A549 (cell line): Measurements from ENCODE around the gene NUP210. TPM values are rescaled to one million over a fixed set of nuclear protein-coding genes. Genes with fewer than 3 reads are reported as not detected.

Source experiments
- ATAC-seq, 2 experiments: fragments of 200-7000 bp in 1 of 2; fragments of >200 bp in 1 of 2; cut with Nextera tagmentation in 1 of 2; cut with Tn5 transposase in 1 of 2; 3 replicates each; pipeline versions ENCODE4 v1.8.0 to v1.9.1; 2018 to 2020; ENCODE audit warnings: mild to moderate bottlenecking in 1 of 2, moderate library complexity in 1 of 2
- CTCF ChIA-PET: fragments of 300-600 bp; sonication (Branson Sonifier 250); formaldehyde crosslinking; extraction: SDS; loops from one replicate; lab custom pipeline; 2021; ENCODE audit warnings: antibody characterized with exemption, inconsistent platforms; lab: Yijun Ruan, JAX
- POLR2A ChIA-PET: fragments of 350-600 bp; formaldehyde crosslinking; extraction: SDS; loops from one replicate; lab custom pipeline; 2021; ENCODE audit warnings: antibody characterized with exemption, inconsistent platforms; lab: Yijun Ruan, JAX
- DNase-seq, 2 experiments: peaks; one replicate each; pipeline versions ENCODE4 v3.0.0 to v3.0.0-alpha.2; 2011 to 2016; ENCODE audit warnings: low read depth in 1 of 2, low spot score in 1 of 2
- FAIRE-seq: peaks from 2 replicates; lab custom pipeline; 2011; peaks lifted over from hg19 to GRCh38; lab: Jason Lieb, UNC
- H3K27ac ChIP-seq, 2 experiments: fragments of >200 bp; sonication (Bioruptor Twin); formaldehyde crosslinking; 3 replicates each; pipeline ENCODE4 v1.5.1; 2016 to 2017
- H3K4me1 ChIP-seq: fragments of >200 bp; sonication (Bioruptor Twin); formaldehyde crosslinking; 3 replicates; pipeline ENCODE4 v1.6.1; 2016
- H3K4me2 ChIP-seq: fragments of >200 bp; sonication (Bioruptor Twin); formaldehyde crosslinking; 3 replicates; pipeline ENCODE4 v1.6.1; 2016
- H3K4me3 ChIP-seq: fragments of >200 bp; sonication (Bioruptor Twin); formaldehyde crosslinking; 3 replicates; pipeline ENCODE4 v1.5.1; 2016
- H3K9me3 ChIP-seq: fragments of >200 bp; sonication (Bioruptor Twin); formaldehyde crosslinking; 3 replicates; pipeline ENCODE4 v1.6.1; 2016
- CBX8 ChIP-seq: fragments of 200-600 bp; sonication (generic); IDR thresholded peaks from 2 replicates; pipeline ENCODE4 v1.6.1; 2016
- CEBPB ChIP-seq, 2 experiments: fragments of >200 bp in 1 of 2; sonication (Bioruptor Twin) in 1 of 2; formaldehyde crosslinking in 1 of 2; IDR thresholded peaks; 2 replicates each; pipeline ENCODE4 v1.6.1; 2012 to 2016
- CHD2 ChIP-seq: fragments of 150-350 bp; IDR thresholded peaks from 2 replicates; pipeline ENCODE4 v1.6.1; 2014; ENCODE audit warnings: low read length; ENCODE audit not compliant: partially characterized antibody
- ESRRA ChIP-seq: fragments of 150-350 bp; IDR thresholded peaks from 2 replicates; pipeline ENCODE4 v1.6.1; 2014; ENCODE audit warnings: mild to moderate bottlenecking, low read length, borderline replicate concordance
- FOSL2 ChIP-seq, 2 experiments: fragments of 450-650 bp in 1 of 2; fragments of >200 bp in 1 of 2; sonication (Bioruptor Twin) in 1 of 2; formaldehyde crosslinking; IDR thresholded peaks; 2 replicates each; pipeline versions ENCODE4 v1.5.0 to v1.6.1; 2016 to 2020; ENCODE audit warnings: mild to moderate bottlenecking in 1 of 2, moderate library complexity in 1 of 2
- GATA3 ChIP-seq: IDR thresholded peaks from 2 replicates; pipeline ENCODE4 v1.6.1; 2012; ENCODE audit warnings: borderline replicate concordance
- HEYL ChIP-seq: fragments of 250-450 bp; sonication (Bioruptor Pico); IDR thresholded peaks from 2 replicates; pipeline ENCODE4 v1.8.0; 2021; ENCODE audit warnings: mild to moderate bottlenecking, moderate library complexity
- MAFK ChIP-seq: fragments of 450-650 bp; IDR thresholded peaks from 2 replicates; pipeline ENCODE4 v1.6.1; 2014; ENCODE audit not compliant: partially characterized antibody
- MAZ ChIP-seq: fragments of 150-350 bp; IDR thresholded peaks from 2 replicates; pipeline ENCODE4 v1.6.1; 2014; ENCODE audit warnings: antibody characterized with exemption, low read depth, low read length, borderline replicate concordance
- MYC ChIP-seq: IDR thresholded peaks from 2 replicates; pipeline ENCODE4 v1.6.1; 2012; ENCODE audit warnings: mild to moderate bottlenecking, inconsistent platforms, low read length, improper control_type of control experiment, borderline replicate concordance
- NR3C1 ChIP-seq: fragments of >200 bp; sonication (Bioruptor Twin); formaldehyde crosslinking; IDR thresholded peaks from 3 replicates; pipeline ENCODE4 v1.6.1; 2017
- POLR2AphosphoS2 ChIP-seq: conservative IDR thresholded peaks from 2 replicates; pipeline ENCODE4 v1.6.1; 2012; ENCODE audit warnings: low read length, improper control_type of control experiment, inconsistent platforms
- RAD21 ChIP-seq, 2 experiments: fragments of >200 bp in 1 of 2; sonication (Bioruptor Twin) in 1 of 2; formaldehyde crosslinking in 1 of 2; IDR thresholded peaks in 1 of 2; conservative IDR thresholded peaks in 1 of 2; 2 replicates in 1 of 2; 3 replicates in 1 of 2; pipeline ENCODE4 v1.6.1; 2012 to 2018; ENCODE audit warnings: inconsistent platforms in 1 of 2
- RCOR1 ChIP-seq: fragments of 150-350 bp; IDR thresholded peaks from 2 replicates; pipeline ENCODE4 v1.6.1; 2014; ENCODE audit warnings: antibody characterized with exemption, low read length, low read depth
- RNF2 ChIP-seq: fragments of 200-600 bp; sonication (generic); IDR thresholded peaks from 2 replicates; pipeline ENCODE4 v1.6.1; 2016; ENCODE audit warnings: low read depth, mild to moderate bottlenecking, antibody characterized with exemption, moderate library complexity, borderline replicate concordance
- SMC3 ChIP-seq: fragments of >200 bp; sonication (Bioruptor Twin); formaldehyde crosslinking; IDR thresholded peaks from 3 replicates; pipeline ENCODE4 v1.6.1; 2018; ENCODE audit warnings: inconsistent platforms
- TFCP2L1 ChIP-seq: fragments of 250-450 bp; sonication (Bioruptor Pico); IDR thresholded peaks from 2 replicates; pipeline ENCODE4 v1.5.0; 2021; ENCODE audit warnings: mild to moderate bottlenecking
- ZC3H11A ChIP-seq: fragments of 450-650 bp; IDR thresholded peaks from 2 replicates; pipeline ENCODE4 v1.6.1; 2014; ENCODE audit warnings: antibody characterized with exemption, mild to moderate bottlenecking
- ZFP36 ChIP-seq: fragments of 450-650 bp; IDR thresholded peaks from 2 replicates; pipeline ENCODE4 v1.6.1; 2014; ENCODE audit warnings: borderline replicate concordance; ENCODE audit not compliant: partially characterized antibody
- ZNF302 ChIP-seq: fragments of 250-450 bp; sonication (Bioruptor Pico); IDR thresholded peaks from 2 replicates; pipeline ENCODE4 v1.9.0; 2021; ENCODE audit warnings: inconsistent platforms, mild to moderate bottlenecking, moderate library complexity
- WGBS: methylation state at CpG from one replicate; pipeline ENCODE4 v1.1.6; 2017; ENCODE audit errors: missing lambda C conversion rate; 5-methylcytosine and 5-hydroxymethylcytosine counted together
- polyA plus RNA-seq, 4 experiments: library from polyadenylated mRNA; depleted of rRNA in 3 of 4; stranded (reverse); fragments of >200 nt; fragmentation: RNase III in 1 of 4; extraction: RNeasy Plus Mini Kit Qiagen cat#74134 plus additional on column Dnase treatment in 1 of 4; gene quantifications; 2 replicates in 3 of 4; 3 replicates in 1 of 4; pipeline ENCODE4 v1.2.3, GENCODE V29; 2011 to 2017
- TF ChIP-seq, protein P1 (sequence below): fragments of 200-600 bp; sonication (generic); IDR thresholded peaks from 2 replicates; pipeline ENCODE4 v1.6.1; 2016; ENCODE audit warnings: antibody characterized with exemption, mild to moderate bottlenecking, moderate library complexity

Gene NUP210
- polyA plus RNA-seq, 2 of the 4 experiments (the other 2 are of a cell fraction) = 25.7 to 28.1 TPM

DNA sequence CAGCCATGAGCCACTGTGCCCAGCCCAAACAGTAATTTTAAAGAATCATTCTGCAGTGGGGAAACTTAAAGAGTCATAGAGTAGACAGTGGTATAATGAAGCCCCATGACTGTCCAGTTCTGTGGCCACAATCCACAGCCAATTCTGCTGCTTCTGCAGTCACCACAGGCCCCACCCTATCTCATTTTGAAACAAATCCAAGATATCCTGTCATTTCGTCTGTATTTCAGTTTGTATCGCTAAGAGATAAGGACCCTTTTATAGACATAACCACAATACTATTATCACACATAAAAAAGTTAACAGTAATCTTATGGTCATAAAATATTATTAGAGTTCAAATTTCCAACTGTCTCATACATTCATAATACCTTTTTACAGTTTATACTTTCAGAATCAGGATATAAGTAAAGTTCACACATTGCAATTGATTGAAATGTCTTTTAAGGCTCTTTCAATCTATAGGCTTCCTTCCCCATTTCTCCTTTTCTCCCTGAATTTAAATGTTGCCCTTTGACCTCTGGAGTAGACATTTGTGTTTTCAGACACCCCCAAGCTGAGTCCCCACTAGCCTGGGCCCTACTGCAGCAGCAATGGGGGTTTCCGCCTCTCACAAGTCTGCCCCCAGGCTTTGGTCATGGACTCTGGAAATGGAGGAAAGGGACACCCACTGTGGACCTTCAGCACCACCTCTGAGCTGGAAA is 4.2 kb upstream of the NUP210 start:
- no peak overlapping the region for H3K4me2 ChIP-seq
- H3K4me1 ChIP-seq = peaks cover 5% of the 10 kb centered on the region; the same call in 1 of the 3 replicates
- CTCF ChIA-PET = no interaction called here
- DNase-seq = no peak
- H3K9me3 ChIP-seq = no peaks in the 10 kb centered on the region
- FAIRE-seq = no peak
- H3K4me3 ChIP-seq = no peak overlapping the region
- TF ChIP-seq FOSL2 (IDR thresholded peaks at IDR 0.05) (no peak), FOSL2 (CRISPR knock-in tag; IDR thresholded peaks at IDR 0.05) (no peak), RAD21 (conservative IDR thresholded peaks at IDR 0.05 in 1 of 2, IDR thresholded peaks at IDR 0.05 in 1 of 2) (no peak), CEBPB (IDR thresholded peaks at IDR 0.05) (no peak), CBX8 (no peak)
- POLR2A ChIA-PET = no interaction called here
- ATAC-seq = no peak
- 95% methylated on average over 3 of the region's 3 CpGs for WGBS
- H3K27ac ChIP-seq = no peak overlapping the region

DNA sequence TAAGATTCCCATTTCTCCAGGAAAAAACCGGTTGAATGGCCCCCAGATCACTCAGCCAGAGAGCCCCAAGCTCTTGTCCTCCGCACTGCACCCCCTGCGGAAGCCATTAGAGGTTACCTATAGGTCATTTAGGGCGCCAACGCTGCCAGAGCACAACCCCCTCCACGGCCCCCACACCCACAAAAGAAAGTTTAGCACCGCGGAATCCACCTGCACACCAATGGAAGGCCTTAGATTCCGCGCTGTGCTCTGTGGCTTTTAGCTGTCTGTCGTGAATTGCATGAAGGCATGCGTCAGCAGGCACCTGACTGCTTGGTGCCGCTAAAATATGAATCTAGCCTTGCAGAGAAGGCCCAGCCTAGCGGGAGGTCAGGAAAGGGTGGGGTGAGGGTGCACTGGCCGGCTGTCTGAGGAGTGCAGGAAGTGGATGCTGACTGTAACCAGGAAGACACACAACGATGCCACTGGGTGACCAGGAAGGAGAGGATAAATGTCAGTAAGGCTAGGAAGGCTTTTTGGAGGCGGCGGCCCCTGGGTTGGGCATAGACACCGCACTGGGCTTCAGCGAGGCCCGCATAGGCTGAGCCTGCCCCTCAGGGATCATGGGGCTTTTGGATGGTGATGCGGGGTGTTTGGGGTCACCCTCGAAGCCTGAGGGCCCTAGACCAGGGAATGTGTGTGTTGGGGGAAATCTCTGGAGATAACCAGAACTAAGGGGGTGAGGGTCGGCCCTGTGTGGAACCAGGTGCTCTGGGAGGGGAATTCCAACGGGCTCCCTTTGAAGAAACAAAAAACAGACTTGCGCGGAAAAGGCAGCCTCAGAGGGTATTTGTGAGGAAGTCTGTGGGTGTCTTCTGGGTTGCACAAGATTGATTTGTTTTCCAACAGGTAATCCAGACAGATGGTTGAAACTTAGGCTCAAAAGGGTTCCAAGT is 976 bp upstream of the NUP210 start:
- ATAC-seq = no peak
- Histone ChIP-seq H3K27ac (peak overlapping the region; percentile 81 to 96), H3K4me1 (peaks cover 11% of the 10 kb centered on the region; the same call in 1 of the 3 replicates), H3K4me2 (peak overlapping the region; percentile 68), H3K9me3 (no peaks in the 10 kb centered on the region), H3K4me3 (peak overlapping the region; percentile 81)
- POLR2A ChIA-PET = no interaction called here
- DNase-seq = no peak
- TF ChIP-seq MYC (no peak), POLR2AphosphoS2 (no peak), NR3C1 (no peak), MAZ (no peak), RNF2 (no peak), ZNF302 (CRISPR knock-in tag) (no peak), ZC3H11A (no peak), RCOR1 (no peak), ZFP36 (no peak), ESRRA (no peak), TFCP2L1 (no peak), CHD2 (no peak), SMC3 (no peak), MAFK (no peak), HEYL (CRISPR knock-in tag) (no peak), GATA3 (no peak)
- TF ChIP-seq, protein P1, sequence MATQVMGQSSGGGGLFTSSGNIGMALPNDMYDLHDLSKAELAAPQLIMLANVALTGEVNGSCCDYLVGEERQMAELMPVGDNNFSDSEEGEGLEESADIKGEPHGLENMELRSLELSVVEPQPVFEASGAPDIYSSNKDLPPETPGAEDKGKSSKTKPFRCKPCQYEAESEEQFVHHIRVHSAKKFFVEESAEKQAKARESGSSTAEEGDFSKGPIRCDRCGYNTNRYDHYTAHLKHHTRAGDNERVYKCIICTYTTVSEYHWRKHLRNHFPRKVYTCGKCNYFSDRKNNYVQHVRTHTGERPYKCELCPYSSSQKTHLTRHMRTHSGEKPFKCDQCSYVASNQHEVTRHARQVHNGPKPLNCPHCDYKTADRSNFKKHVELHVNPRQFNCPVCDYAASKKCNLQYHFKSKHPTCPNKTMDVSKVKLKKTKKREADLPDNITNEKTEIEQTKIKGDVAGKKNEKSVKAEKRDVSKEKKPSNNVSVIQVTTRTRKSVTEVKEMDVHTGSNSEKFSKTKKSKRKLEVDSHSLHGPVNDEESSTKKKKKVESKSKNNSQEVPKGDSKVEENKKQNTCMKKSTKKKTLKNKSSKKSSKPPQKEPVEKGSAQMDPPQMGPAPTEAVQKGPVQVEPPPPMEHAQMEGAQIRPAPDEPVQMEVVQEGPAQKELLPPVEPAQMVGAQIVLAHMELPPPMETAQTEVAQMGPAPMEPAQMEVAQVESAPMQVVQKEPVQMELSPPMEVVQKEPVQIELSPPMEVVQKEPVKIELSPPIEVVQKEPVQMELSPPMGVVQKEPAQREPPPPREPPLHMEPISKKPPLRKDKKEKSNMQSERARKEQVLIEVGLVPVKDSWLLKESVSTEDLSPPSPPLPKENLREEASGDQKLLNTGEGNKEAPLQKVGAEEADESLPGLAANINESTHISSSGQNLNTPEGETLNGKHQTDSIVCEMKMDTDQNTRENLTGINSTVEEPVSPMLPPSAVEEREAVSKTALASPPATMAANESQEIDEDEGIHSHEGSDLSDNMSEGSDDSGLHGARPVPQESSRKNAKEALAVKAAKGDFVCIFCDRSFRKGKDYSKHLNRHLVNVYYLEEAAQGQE = no peak
- CTCF ChIA-PET = interaction anchor here (1.3 to 5.1 kb wide), 2 partner anchors 10 to 31 kb away, joined by 3 to 36 read pairs; no protein-coding TSS in a partner anchor
- FAIRE-seq = no peak
- WGBS = 83% methylated on average over 27 of the region's 27 CpGs
